AG08395 (cell line): ENCODE results near the gene MAP3K19.
"Not testable (repeated sequence)": the region's sequence is repeated elsewhere in the genome, so short reads cannot be mapped to it uniquely, and the experiment has no call there.

Source experiments
- DNase-seq: peaks from one replicate; pipeline ENCODE4 v3.0.0; 2012; ENCODE audit warnings: mixed read lengths, low spot score

The MAP3K19 gene

GRCh38 chr2:135047300-135047699 lies at the start of gene MAP3K19:
Gene MAP3K19, minus strand, starts transcription at chr2:135047447. Its CDS starts 22,800 bp downstream, at chr2:135024647.
- no peak for DNase-seq

- DNase-seq = no peak
These were observed 49.6 kb upstream of the MAP3K19 start for GRCh38 chr2:135096665-135097446.

- no peak for DNase-seq
These were observed 48.3 kb upstream of the MAP3K19 start for GRCh38 chr2:135095591-135095990.

GRCh38 chr2:135094508-135094907 lies 47.3 kb upstream of the MAP3K19 start:
- no peak for DNase-seq

GRCh38 chr2:135093670-135094330 lies 46.6 kb upstream of the MAP3K19 start:
- no peak for DNase-seq

- no peak for DNase-seq
These were observed 45.9 kb upstream of the MAP3K19 start for GRCh38 chr2:135093193-135093592.

- DNase-seq = no peak
These were observed 44.4 kb upstream of the MAP3K19 start for GRCh38 chr2:135091681-135092080.

- DNase-seq = not testable (repeated sequence)
These were observed 42.4 kb upstream of the MAP3K19 start for GRCh38 chr2:135089597-135089996.

GRCh38 chr2:135086222-135086621 lies 39.0 kb upstream of the MAP3K19 start:
- no peak for DNase-seq

- DNase-seq = no peak
These were observed 31.2 kb upstream of the MAP3K19 start for GRCh38 chr2:135078417-135078816.

- no peak for DNase-seq
These were observed 29.3 kb upstream of the MAP3K19 start for GRCh38 chr2:135076556-135076955.

- DNase-seq = no peak
These were observed 27.0 kb upstream of the MAP3K19 start for GRCh38 chr2:135074216-135074615.

GRCh38 chr2:135072125-135072997 lies 25.1 kb upstream of the MAP3K19 start:
- no peak for DNase-seq

- DNase-seq = peak; percentile 7
These were observed 19.5 kb upstream of the MAP3K19 start for GRCh38 chr2:135066710-135067109.

GRCh38 chr2:135064149-135064548 lies 16.9 kb upstream of the MAP3K19 start:
- no peak for DNase-seq

GRCh38 chr2:135063210-135063609 lies 16.0 kb upstream of the MAP3K19 start:
- no peak for DNase-seq

- DNase-seq = no peak
These were observed 12.3 kb upstream of the MAP3K19 start for GRCh38 chr2:135059577-135059976.

- DNase-seq = no peak
These were observed 9.5 kb upstream of the MAP3K19 start for GRCh38 chr2:135056790-135057189.

GRCh38 chr2:135055182-135055786 lies 8.0 kb upstream of the MAP3K19 start:
- peak; percentile 50 for DNase-seq

GRCh38 chr2:135052997-135053474 lies 5.8 kb upstream of the MAP3K19 start:
- DNase-seq = no peak

- DNase-seq = peak; percentile 91
These were observed 5.0 kb upstream of the MAP3K19 start, which contains the start of gene RAB3GAP1 for GRCh38 chr2:135052042-135052876. Gene RAB3GAP1, plus strand, starts transcription at chr2:135052292. Its CDS starts 16 bp downstream, at chr2:135052308.
